Mononuclear cell (primary cell): ENCODE data around the gene NOXA1. TPM values are rescaled to one million over a fixed set of nuclear protein-coding genes. Genes with fewer than 3 reads are reported as not detected.

ENCODE experiments used
- H3K27me3 ChIP-seq: 2 replicates; pipeline ENCODE4 v1.6.0; 2011; ENCODE audit warnings: low read length, control low read depth; ENCODE audit not compliant: insufficient read depth
- H3K4me1 ChIP-seq: 2 replicates; pipeline ENCODE4 v1.5.1; 2011; ENCODE audit warnings: mild to moderate bottlenecking, low read length, control low read depth; ENCODE audit not compliant: insufficient read depth
- H3K4me3 ChIP-seq: 2 replicates; pipeline ENCODE4 v1.5.1; 2011; ENCODE audit warnings: mild to moderate bottlenecking, low read length, moderate library complexity
- H3K9me3 ChIP-seq: 2 replicates; pipeline ENCODE4 v1.5.1; 2011; ENCODE audit warnings: low read depth, mild to moderate bottlenecking, control low read depth, low read length
- total RNA-seq: library from RNA; depleted of rRNA; stranded (reverse); fragments of >200 nt; gene quantifications from one replicate; pipeline ENCODE4 v1.2.3, GENCODE V29; 2012

The NOXA1 gene
- total RNA-seq, 1 donor, result 2.2 TPM

DNA sequence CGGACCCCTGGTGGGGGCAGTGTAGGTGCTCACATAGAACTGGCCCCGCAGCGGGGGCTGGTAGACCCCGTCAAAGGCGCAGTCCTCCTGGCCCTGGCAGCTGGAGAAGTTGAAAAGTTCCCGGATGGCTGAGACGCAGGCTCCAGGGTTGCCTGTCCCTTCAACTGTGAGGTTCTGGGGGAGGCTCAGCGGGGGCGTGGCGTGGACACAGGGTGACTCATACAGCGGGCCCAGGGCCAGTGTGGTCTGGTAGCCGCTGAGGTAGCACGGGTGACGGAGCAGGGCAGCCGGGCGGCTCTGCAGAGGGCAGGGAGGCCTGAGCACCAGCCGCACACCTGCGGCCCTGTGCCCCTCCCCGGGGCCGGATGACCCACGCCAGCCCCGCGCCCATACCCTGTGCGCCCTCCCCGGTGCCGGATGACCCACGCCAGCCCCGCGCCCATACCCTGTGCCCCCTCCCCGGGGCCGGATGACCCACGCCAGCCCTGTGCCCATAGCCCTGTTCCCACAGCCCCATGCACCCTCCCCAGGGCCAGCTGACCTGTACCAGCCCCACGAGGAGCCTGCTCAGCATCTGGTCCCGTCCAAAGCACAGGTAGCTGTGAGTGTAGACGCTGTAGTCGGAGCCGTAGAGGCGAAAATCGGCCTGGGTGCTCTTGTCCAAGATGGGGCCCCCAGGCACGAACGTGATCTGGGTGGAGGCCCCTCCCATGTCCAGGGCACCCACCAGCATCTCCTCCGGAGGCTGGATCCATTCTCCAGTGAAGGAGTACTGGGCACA, 13.0 kb downstream of the NOXA1 start:
- H3K9me3 ChIP-seq, result no peaks in the 10 kb centered on the region
- H3K4me1 ChIP-seq, result no peaks in the 10 kb centered on the region
- no peak overlapping the region for H3K4me3 ChIP-seq
- no peaks in the 10 kb centered on the region for H3K27me3 ChIP-seq

DNA sequence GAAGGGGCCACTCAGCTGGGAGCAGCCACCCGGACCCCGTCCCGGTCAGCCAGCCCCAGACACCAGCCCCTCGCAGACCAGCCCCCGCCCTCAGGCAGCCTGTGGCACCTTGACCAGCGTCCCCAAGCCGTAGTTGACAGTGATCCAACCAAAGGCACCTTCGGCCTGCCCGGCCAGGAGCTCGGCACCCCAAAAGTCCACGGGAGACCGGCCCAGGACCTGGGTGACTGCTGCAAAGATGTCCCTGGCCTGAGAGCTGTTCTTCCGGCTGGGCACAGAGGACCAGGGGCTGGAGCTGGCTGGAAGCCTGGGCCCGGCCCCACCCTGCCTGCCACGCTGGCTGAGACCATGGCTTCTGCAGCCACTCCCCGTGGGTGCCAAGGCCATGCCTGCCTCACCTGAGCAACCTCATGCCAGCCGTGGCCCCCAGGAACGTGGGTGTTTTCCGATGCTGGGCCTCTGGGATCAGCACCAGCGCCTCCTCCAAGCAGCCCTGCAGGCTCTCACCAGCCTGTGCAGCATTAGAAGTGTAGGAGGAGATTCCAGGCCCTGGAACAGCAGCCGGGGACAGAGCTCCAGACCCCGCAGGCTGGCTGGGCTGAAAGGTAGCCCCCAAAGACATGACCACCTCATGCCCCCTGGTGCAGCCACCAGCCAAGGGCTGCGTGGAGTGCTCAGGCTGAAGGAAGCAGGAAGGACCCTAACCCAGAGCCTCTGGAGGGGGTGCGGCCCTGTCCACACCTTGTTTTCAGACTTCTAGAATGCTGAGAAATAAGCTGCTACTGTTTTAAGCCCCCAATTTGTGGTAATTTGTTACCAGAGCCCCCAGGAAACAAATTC, 13.8 kb downstream of the NOXA1 start:
- no peak overlapping the region for H3K4me3 ChIP-seq
- H3K9me3 ChIP-seq, result no peaks in the 10 kb centered on the region

DNA sequence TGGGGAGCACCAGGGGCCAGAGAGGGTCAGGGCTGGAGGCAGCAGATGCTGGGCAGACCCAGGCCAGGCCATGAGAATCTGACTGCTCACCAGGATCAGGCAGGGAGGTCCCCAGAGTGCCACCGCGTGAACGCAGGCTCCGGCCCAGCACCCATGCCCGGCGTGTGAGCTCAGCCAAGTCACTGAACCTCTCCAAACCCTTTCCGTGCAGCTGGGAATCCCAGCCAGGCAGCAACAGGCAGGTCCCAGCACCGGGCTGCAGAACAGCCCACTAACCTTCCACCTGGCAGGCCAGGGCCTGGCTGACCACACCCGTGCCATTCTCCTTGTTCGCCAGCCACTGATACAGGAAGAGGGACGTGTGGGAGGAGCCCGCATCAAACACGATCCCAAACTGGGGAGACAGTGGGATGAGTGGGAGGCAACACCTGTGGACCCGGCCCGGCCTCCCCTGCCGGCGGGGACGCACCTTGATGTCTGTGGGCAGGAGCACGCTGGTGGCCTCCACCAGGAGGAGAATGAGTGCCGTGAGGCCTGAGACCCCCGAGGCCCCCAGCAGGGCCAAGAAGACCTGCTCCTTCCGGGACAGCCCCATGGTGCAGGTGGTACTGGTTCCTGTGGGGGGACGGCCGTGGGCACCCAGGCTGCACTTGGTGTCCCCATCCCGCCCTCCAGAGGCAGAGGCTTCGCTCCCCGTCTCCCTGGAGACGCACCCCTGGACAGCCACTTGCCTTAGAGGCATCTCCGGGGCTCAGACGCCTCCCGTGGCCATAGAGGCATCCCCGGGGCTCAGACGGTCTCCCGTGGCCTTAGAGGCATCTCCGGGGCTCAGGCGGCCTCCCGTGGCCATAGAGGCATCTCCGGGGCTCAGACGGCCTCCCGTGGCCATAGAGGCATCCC, 14.7 kb downstream of the NOXA1 start:
- peaks cover 6% of the 10 kb centered on the region for H3K27me3 ChIP-seq
- no peak overlapping the region for H3K4me3 ChIP-seq
- no peaks in the 10 kb centered on the region for H3K4me1 ChIP-seq
- H3K9me3 ChIP-seq, result no peaks in the 10 kb centered on the region

More for the DNA sequence above, 13.8 kb downstream of the NOXA1 start:
- H3K4me1 ChIP-seq, result no peaks in the 10 kb centered on the region
- H3K27me3 ChIP-seq, result peaks cover 1% of the 10 kb centered on the region

- Histone ChIP-seq H3K4me1 (no peaks in the 10 kb centered on the region), H3K27me3 (peaks cover 6% of the 10 kb centered on the region), H3K9me3 (no peaks in the 10 kb centered on the region), H3K4me3 (no peak overlapping the region)
These were observed 15.5 kb downstream of the NOXA1 start for GRCh38 chr9:137438591-137439157.

- Histone ChIP-seq H3K4me1 (no peaks in the 10 kb centered on the region), H3K27me3 (peaks cover 6% of the 10 kb centered on the region), H3K9me3 (no peaks in the 10 kb centered on the region), H3K4me3 (no peak overlapping the region)
These were observed 16.0 kb downstream of the NOXA1 start for GRCh38 chr9:137439158-137439714.

DNA sequence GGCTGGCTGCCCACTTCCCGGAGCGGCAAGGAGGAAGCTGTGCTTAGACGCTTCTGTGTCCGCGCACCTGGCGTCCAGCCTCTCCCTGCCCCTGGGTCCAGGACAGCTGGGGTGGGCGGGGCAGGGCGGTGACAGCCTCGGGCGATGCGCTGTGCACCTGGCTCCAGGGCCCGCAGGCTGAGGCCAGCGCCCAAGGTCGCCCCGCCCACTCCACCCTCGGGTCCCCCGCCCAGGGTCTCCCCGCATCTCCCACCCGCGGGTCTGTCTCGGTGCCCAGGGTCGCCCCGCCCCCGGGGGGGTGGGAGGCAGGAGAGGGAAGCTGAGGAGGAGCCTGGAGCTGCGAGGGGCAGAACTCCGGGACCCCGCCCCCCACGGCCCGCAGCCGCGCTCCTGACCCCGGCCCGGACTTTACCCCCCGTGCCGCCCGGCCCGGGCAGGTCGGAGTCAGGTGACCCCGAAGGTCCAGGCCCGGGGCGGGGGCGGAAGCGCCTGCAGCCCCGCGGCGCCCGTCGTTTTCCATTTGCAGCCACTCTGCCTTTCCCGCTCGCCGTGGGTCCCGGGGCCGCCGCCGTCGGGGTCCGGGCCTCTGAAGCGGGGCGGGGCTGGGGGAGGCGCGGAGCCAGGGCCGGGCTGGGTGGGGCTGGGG, 18.2 kb downstream of the NOXA1 start, which contains the start of gene ENTPD8:
Gene ENTPD8 (minus strand): TSS at position 69 of the 646 bp plus-strand sequence. CDS start 3,072 bp downstream, outside the sequence.
- Histone ChIP-seq H3K4me1 (peaks cover 17% of the 10 kb centered on the region), H3K27me3 (peaks cover 6% of the 10 kb centered on the region), H3K4me3 (no peak within 1 kb of the TSS), H3K9me3 (no peaks in the 10 kb centered on the region)

DNA sequence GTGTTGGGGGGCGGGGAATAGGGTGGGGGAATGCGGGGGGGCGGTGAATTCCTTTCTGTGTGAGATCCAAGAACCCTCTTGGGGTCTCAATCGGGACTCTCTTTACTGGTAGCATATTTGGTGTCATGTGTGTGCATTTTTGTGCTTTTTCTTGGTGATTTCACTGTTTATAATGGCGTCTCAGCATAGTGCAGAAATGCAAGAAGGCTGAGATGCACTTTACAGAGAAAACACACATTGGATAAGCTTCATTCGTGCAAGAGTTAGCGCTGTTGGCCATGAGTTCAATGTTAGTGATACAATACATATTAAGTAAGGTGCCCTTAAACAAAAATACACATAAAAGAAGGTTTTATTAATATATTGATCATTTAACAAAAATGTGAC, 18.7 kb downstream of the NOXA1 start:
- H3K4me1 ChIP-seq, result peaks cover 22% of the 10 kb centered on the region
- peaks cover 6% of the 10 kb centered on the region for H3K27me3 ChIP-seq
- no peaks in the 10 kb centered on the region for H3K9me3 ChIP-seq
- no peak overlapping the region for H3K4me3 ChIP-seq

DNA sequence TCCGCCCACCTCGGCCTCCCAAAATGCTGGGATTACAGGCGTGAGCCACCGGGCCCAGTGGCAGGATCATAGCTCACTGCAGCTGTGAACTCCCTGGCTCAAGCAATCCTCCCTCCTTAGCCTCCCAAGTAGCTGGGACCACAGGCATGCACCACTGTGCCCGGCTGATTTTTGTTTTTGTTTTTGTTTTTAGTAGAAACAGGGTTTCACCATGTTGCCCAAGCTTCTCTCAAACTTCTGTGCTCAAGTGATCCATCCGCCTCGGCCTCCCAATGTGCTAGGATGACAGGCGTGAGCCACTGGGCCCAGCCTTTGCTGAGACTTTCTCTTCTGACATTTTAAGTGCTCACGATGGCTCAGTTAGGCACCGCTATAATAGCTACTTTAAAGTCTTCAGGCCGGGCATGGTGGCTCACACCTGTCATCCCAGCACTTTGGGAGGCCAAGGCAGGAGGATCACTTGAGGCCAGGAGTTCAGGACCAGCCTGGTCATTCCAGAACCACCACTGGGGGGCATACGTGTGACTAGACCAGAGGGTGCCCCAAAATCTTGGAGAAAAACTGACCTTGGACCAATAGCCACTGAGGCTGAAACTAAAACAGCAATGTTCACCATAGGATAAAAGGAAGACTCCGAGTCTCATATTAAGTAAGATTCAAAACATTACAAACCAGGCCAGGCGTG, 21.1 kb downstream of the NOXA1 start:
- H3K4me3 ChIP-seq, result no peak overlapping the region
- H3K9me3 ChIP-seq, result no peaks in the 10 kb centered on the region
- peaks cover 27% of the 10 kb centered on the region for H3K4me1 ChIP-seq
- H3K27me3 ChIP-seq, result peaks cover 6% of the 10 kb centered on the region

GRCh38 chr9:137445275-137445807, 22.1 kb downstream of the NOXA1 start:
- peaks cover 6% of the 10 kb centered on the region for H3K27me3 ChIP-seq

GRCh38 chr9:137445930-137446431, 22.8 kb downstream of the NOXA1 start:
- H3K4me1 ChIP-seq, result peaks cover 33% of the 10 kb centered on the region
- H3K9me3 ChIP-seq, result no peaks in the 10 kb centered on the region
- H3K4me3 ChIP-seq, result no peak overlapping the region
- peaks cover 6% of the 10 kb centered on the region for H3K27me3 ChIP-seq

More at GRCh38 chr9:137445275-137445807, 22.1 kb downstream of the NOXA1 start:
- Histone ChIP-seq H3K4me1 (peaks cover 33% of the 10 kb centered on the region), H3K9me3 (no peaks in the 10 kb centered on the region), H3K4me3 (no peak overlapping the region)

DNA sequence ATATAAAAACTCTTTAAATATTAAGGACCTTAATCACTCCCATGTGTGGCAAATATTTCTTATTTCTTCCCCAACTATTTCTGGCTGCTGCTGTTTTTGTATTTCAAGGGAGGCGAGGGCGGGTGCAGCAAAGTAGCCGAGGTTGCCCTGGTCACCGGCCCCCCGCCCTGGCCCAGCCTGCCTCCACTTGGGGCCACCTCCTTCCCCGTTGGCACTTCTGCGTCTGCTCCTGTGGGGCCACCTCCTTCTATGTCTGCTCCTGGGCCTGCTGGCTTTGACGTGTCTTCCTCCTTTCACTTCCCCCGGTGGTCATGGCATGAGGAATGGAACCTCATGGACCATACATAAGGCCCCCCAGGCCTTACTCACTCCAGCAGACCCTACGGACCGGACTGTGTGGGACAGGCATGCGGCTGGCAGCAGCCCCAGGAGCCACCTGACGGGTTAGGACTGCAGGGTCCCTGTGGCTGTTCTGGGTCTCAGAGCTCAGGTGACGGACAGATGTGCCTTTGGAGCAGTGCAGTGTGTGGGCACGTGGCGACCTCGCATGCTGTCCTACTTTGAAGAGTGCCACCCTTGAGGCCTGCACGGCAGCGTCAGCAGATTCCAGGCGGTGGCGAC, 23.8 kb downstream of the NOXA1 start:
- H3K4me1 ChIP-seq, result peaks cover 34% of the 10 kb centered on the region
- no peaks in the 10 kb centered on the region for H3K9me3 ChIP-seq
- peaks cover 5% of the 10 kb centered on the region for H3K27me3 ChIP-seq
- no peak overlapping the region for H3K4me3 ChIP-seq

DNA sequence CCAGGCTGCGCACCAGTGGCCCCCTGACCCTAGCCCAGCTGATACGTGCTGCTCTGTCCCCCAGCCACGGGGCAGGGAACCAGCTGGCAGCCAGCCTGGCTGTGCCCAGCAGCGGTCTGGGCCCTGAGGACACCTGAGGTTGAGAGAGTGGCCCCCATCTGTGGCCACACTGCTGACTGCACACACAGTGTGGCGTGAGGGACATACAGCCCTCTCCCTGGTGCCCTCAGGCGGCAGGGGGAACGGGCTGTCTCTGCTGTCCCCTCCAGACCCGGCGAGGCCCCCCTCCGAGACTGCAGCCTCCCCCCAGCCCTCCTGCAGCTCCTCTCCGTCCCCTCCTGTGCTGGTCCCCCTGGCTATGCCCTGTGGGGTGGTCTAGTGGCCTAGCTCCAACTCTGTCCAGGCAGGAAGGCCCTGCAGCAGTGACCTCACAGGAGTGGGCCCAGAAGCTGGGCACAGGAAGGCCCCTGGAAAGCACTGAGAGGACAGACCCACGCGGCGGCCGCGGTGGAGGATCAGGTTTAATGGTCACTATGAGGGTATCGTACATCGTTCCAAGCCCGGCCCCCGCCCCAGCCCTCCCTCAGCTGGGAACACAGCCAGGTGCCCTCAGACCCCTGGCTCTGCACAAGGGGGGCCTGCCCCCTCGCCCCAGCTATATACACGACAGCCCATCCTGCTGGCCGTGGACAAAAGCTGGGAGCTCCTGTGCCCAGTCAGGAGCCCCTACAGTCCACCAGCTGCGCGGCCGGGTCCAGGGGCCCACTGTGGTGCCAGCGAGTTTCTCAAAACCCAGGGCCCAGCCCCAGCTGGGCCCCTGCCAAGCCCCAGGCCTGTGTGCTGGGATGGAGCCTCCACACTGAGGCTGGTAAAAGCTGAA, 24.8 kb downstream of the NOXA1 start:
- Histone ChIP-seq H3K4me3 (no peak overlapping the region), H3K9me3 (no peaks in the 10 kb centered on the region), H3K4me1 (peaks cover 44% of the 10 kb centered on the region), H3K27me3 (no peaks in the 10 kb centered on the region)
